T-helper 2 cell treated with Interferon-gamma antibody and Interleukin-4, amounts not matched to agents 5 μg/mL and 100 μg/mL, for 36 hours (primary cell): ENCODE measurements around the gene CRISPLD2.

Experiments used
- DNase-seq: peaks from one replicate; pipeline ENCODE4 v3.0.0; 2021; ENCODE audit warnings: low spot score
- H3K27ac Mint-ChIP-seq: one replicate; pipeline ENCODE4 v1.8.0; 2021; ENCODE audit warnings: mild to moderate bottlenecking, mixed read lengths
- H3K27me3 Mint-ChIP-seq: one replicate; pipeline ENCODE4 v1.8.0; 2021; ENCODE audit warnings: low read depth, mixed read lengths
- H3K36me3 Mint-ChIP-seq: one replicate; pipeline ENCODE4 v1.8.0; 2021; ENCODE audit warnings: low read depth, mixed read lengths
- H3K4me1 Mint-ChIP-seq: one replicate; pipeline ENCODE4 v1.8.0; 2021; ENCODE audit warnings: low read depth, mixed read lengths
- H3K4me3 Mint-ChIP-seq: one replicate; pipeline ENCODE4 v1.8.0; 2022; ENCODE audit warnings: mild to moderate bottlenecking, moderate library complexity, mixed read lengths
- H3K9me3 Mint-ChIP-seq: one replicate; pipeline ENCODE4 v1.8.0; 2021; ENCODE audit warnings: mixed read lengths

Gene CRISPLD2

DNA sequence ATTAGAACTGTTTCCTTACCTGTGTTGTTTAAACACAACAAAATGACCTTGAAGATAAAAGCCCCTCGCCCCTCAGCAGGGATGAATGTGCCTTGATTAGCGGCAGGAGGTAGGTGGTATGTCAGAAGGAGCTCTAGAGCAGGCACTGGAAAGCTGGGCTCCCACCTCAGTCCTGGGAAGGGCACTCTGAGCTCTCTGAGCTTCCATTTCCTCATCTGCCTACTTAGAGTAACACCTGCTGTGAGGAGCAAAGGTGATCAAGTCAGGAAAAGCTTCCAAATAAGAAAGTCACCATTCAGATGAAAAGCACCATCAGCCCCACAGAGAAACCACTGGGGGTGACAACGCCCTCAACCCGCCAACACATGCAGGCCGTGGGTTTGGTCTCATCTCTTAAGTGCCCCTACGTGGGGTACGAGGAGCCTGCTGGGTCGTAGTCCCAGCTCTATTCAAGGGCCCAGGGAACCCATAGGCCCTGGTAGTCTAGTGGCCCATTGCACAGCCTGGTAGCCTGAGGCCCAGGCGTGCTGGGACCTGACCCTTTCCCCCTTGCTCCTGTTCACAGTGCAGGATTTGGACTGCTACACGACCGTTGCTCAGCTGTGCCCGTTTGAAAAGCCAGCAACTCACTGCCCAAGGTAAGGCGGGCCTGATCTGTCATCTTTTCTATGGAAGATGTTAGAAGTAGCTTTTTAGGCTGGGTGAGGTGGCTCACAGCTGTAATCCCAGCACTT is 57.3 kb downstream of the CRISPLD2 start:
- no peak for DNase-seq
- H3K9me3 Mint-ChIP-seq, result no peaks in the 10 kb centered on the region
- no peaks in the 10 kb centered on the region for H3K36me3 Mint-ChIP-seq
- H3K27ac Mint-ChIP-seq, result no peak overlapping the region
- no peaks in the 10 kb centered on the region for H3K4me1 Mint-ChIP-seq
- no peak overlapping the region for H3K4me3 Mint-ChIP-seq
- H3K27me3 Mint-ChIP-seq, result no peaks in the 10 kb centered on the region

DNA sequence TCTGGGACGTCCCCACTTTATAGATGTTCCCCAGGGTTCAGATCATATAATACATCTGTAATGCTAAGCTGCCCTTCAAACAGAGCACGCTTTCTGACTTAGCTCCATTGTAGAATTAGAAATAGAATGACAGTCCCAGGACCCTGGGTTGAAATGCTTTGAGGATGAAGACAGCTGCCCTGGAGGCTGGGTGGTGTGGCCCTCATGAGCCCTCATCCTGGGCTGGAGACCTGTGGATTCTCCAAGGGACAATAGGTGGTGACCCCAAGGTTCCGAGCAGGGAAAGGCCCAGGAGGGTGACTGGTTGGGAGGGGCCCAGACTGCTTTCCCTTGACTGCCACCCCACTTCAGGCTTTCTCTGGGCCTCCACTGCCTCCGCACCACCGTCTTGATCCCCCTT is 59.0 kb downstream of the CRISPLD2 start:
- H3K27me3 Mint-ChIP-seq, result no peaks in the 10 kb centered on the region
- no peak overlapping the region for H3K27ac Mint-ChIP-seq
- H3K4me1 Mint-ChIP-seq, result no peaks in the 10 kb centered on the region
- H3K4me3 Mint-ChIP-seq, result no peak overlapping the region
- H3K9me3 Mint-ChIP-seq, result no peaks in the 10 kb centered on the region
- H3K36me3 Mint-ChIP-seq, result no peaks in the 10 kb centered on the region
- DNase-seq, result no peak

DNA sequence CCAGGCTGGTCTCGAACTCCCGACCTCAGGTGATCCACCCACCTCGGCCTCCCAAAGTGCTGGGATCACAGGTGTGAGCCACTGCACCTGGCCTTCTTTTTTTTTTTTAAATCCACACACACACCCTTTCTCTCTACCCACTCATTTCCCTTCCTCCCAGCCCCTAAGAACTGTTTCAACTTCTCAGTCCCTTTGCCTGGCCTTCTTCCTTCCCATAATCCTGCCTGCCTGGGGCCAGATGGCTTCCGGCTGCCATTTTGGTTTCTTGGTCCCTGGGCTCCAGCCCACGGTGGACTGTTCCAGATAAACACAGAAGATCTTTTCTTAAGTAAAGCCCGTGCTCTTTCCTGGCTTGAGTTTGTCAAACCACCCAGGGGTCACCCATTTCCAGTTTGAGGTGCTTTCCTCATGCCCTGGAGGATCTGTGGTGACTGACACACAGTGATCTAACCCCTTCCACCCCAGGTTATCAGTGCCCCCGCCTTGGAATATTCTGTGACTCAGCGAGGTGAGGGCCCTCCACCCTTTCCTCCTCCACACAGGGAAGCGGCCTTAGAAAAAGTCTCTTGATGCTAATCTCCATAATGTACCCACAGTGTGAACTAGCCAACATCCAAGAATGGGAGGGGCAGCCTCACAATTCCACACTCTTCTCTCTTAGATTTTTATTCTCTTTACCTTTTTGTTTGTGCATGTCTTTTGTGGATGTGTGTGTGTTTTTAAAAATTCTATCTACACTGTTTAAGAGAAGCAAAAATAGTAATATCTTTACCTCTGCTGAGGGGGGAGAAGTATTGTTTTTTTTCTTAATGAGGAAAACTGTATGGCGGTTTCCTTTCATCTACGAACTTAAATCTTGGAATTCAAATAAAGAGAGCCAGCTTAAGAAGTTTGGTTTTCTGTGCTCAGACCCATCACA is 60.0 kb downstream of the CRISPLD2 start:
- Mint-ChIP-seq H3K4me1 (peaks cover 4% of the 10 kb centered on the region), H3K4me3 (no peak overlapping the region), H3K9me3 (no peaks in the 10 kb centered on the region), H3K27me3 (peaks cover 2% of the 10 kb centered on the region), H3K27ac (no peak overlapping the region), H3K36me3 (no peaks in the 10 kb centered on the region)
- DNase-seq, result no peak

DNA sequence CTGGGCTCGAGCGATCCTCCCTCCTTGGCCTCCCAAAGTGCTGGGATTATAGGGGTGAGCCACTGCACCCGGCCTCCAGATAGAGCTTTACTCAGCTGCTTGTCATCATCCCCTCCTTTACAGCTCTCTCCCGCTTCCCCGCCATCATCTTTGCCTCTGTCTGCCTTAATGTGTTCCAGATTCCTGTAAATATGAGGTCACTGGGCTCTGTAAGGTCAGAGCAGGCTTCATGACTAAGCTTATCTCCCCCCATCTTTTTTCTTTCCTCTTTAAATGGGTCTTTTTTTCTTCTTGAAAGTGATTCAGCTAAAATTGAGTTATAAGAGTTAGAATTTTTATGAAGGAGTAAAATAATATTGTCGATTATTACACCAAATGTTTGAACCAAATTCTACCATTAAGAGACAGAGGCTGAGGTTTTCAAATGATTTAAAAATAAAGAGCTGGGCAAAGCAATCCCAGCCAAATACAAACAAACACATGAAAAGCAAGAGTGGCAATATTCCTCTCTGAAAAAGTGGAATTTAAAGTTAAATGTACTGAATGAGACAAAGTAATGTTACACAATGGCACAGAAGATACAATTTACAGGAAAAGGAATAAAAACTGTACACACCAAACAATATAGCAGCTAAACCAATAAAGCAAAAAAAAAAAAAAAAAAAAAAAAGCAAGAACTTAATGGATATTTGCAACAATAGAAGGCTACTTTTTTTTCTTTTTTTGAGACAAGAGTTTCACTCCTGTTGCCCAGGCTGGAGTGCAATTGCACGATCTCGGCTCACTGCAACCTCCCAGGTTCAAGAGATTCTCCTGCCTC is 62.1 kb downstream of the CRISPLD2 start:
- peaks cover 6% of the 10 kb centered on the region for H3K27me3 Mint-ChIP-seq
- no peak for DNase-seq
- H3K9me3 Mint-ChIP-seq, result no peaks in the 10 kb centered on the region
- H3K27ac Mint-ChIP-seq, result no peak overlapping the region
- H3K4me1 Mint-ChIP-seq, result peaks cover 6% of the 10 kb centered on the region
- no peaks in the 10 kb centered on the region for H3K36me3 Mint-ChIP-seq
- H3K4me3 Mint-ChIP-seq, result no peak overlapping the region

DNA sequence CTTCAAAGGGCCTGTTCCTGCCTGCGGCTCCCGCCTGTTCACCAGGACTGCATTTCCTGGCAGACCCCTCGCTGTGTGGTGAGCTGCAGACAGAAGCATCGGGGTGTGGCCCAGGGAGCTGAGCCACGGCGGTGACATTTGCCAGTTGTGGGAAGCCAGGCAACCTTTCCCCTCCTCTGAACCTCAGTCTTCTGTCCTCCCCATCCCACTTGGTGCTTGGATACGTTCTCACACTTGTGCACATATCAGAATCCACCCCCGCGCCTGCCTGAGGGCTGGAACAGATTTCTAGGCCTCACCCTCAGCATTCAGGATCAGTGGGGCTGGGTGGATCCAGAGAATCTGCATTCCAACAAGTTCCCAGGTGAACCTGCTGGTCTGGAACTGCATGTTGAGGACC is 63.5 kb downstream of the CRISPLD2 start:
- Mint-ChIP-seq H3K9me3 (no peaks in the 10 kb centered on the region), H3K36me3 (no peaks in the 10 kb centered on the region), H3K27ac (no peak overlapping the region), H3K4me1 (peaks cover 6% of the 10 kb centered on the region), H3K4me3 (no peak overlapping the region), H3K27me3 (peaks cover 6% of the 10 kb centered on the region)
- no peak for DNase-seq

DNA sequence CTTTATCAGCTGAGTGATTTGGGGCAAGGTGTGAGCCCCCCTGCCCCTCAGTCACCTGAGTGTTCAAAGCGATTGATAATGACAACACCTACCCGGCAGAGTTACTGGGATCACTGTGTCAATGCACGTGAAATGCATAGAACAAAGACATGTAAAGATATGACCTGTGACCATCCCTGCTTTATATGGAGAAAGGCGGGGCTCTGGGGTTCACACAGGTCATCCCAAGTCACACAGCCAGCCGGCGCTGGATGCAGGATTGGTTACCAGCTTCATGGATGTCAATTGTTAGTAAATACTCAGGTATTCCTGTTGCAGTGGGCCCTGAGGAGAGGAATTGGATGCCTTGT is 64.4 kb downstream of the CRISPLD2 start:
- Mint-ChIP-seq H3K27ac (no peak overlapping the region), H3K9me3 (no peaks in the 10 kb centered on the region), H3K4me3 (no peak overlapping the region), H3K36me3 (no peaks in the 10 kb centered on the region), H3K4me1 (peaks cover 6% of the 10 kb centered on the region), H3K27me3 (peaks cover 6% of the 10 kb centered on the region)
- no peak for DNase-seq

DNA sequence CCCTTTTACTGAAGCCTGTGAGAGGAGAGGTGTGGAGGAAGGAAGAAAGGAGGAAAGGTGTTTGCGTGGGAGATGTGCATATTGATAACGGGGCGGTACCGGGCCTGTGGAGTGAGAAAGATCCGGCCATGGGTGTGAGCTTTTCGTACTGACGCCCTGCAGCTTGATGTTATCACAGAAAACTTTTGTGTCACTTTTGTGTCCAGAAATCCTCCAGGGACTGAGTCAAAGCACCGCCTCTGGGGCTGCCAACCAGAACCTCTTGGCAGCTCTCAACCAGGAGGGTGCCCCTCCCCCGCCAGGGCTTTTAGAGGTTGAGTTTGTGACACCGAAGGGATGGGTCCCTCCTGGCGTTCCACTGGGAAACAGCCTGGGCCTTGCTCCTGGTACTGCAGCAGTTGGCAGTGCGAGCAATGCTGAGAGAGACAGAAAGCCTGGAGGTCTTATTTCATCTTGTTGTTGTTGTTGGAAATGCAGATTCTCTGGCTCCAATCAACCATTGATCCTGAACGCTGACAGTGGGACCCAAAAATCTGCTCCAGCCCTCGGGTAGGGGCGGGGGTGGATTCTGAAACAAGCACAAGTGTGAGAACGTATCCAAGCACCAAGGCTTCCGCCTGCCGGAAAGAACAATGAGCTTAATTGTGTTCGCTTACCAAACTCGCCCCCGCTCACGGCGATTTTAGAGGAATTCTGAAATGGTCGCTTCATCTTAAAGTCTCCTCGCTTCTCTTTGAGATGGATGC is 65.0 kb downstream of the CRISPLD2 start:
- Mint-ChIP-seq H3K27me3 (peaks cover 6% of the 10 kb centered on the region), H3K27ac (no peak overlapping the region), H3K4me3 (no peak overlapping the region), H3K36me3 (no peaks in the 10 kb centered on the region), H3K9me3 (no peaks in the 10 kb centered on the region), H3K4me1 (peaks cover 6% of the 10 kb centered on the region)
- no peak for DNase-seq

DNA sequence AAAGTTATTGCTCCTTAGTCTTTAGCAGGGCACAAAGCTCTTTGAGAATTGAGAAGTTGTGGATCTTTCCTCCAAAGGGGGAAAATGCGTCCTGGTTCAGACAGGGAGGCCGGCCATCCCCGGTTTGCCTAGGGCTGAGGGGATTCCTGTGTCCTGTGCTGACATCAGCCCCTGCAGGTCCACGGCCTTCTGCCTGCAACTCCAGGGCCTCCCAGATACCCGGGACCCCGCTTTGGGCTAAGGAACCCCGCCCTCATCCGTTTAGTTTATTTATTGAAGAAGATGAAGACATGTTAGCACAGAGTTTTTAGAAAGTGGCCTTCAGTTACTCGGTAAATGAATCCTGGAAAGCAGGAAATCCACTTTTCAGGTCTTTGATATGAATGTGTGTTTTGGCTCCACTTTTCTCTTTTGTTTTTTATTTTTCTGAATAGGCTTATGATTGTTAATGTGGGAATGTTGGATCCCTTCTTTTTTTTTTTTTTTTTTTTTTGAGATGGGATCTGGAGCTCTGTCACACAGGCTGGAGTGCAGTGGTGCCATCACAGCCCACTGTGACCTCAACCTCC is 65.6 kb downstream of the CRISPLD2 start:
- no peaks in the 10 kb centered on the region for H3K36me3 Mint-ChIP-seq
- H3K9me3 Mint-ChIP-seq, result no peaks in the 10 kb centered on the region
- H3K4me1 Mint-ChIP-seq, result peaks cover 6% of the 10 kb centered on the region
- peaks cover 6% of the 10 kb centered on the region for H3K27me3 Mint-ChIP-seq
- H3K4me3 Mint-ChIP-seq, result no peak overlapping the region
- DNase-seq, result no peak
- H3K27ac Mint-ChIP-seq, result no peak overlapping the region

DNA sequence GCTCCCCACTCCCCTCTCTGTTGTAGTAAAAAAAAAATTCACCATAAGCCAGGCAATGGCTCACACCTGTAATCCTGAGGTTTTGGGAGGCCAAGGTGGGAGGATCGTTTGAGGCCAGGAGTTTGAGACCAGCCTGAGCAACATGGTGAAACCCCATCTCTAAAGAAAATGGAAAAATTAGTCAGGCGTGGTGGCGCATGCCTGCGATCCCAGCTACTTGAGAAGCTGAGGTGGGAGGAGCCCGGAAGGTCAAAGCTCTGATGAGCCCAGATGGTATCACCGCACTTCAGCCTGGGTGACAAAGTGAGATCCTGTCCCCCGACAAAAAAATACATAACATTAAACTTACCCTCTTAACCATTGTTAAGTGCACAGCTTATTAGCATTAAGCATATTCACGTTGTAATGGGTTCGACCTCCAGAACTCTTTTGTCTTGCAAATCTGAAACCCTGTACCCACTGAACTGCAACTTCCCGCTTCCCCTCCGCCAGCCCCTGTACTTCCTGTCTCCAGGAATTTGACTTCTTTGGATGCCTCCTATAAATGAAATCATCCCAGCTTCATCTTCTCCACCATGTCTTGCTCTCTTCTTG is 66.8 kb downstream of the CRISPLD2 start:
- no peaks in the 10 kb centered on the region for H3K9me3 Mint-ChIP-seq
- no peak for DNase-seq
- H3K27me3 Mint-ChIP-seq, result peaks cover 6% of the 10 kb centered on the region
- H3K27ac Mint-ChIP-seq, result no peak overlapping the region
- H3K4me1 Mint-ChIP-seq, result peaks cover 6% of the 10 kb centered on the region
- no peaks in the 10 kb centered on the region for H3K36me3 Mint-ChIP-seq
- no peak overlapping the region for H3K4me3 Mint-ChIP-seq

DNA sequence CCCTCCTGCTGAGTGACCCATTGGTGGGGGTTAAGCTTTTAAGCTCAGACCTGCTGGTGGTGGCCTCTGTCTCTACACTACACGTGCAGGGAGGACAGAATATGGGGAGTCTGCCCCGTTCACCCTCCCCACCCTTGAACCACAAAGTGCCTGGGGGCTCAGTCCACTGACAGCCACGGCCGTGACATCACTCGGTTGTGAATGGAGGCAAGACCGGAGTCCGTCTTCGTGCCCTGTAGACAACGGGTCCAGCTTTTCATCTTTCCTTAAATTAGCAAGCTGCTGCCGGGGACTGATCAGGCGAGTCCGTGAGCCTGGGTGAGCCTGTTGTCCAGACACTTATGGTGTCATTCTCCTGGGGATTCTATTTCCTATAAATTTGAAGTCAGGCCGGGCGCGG is 67.4 kb downstream of the CRISPLD2 start:
- Mint-ChIP-seq H3K27me3 (peaks cover 6% of the 10 kb centered on the region), H3K27ac (no peak overlapping the region), H3K36me3 (no peaks in the 10 kb centered on the region), H3K9me3 (no peaks in the 10 kb centered on the region), H3K4me3 (no peak overlapping the region), H3K4me1 (peaks cover 6% of the 10 kb centered on the region)
- DNase-seq, result no peak

DNA sequence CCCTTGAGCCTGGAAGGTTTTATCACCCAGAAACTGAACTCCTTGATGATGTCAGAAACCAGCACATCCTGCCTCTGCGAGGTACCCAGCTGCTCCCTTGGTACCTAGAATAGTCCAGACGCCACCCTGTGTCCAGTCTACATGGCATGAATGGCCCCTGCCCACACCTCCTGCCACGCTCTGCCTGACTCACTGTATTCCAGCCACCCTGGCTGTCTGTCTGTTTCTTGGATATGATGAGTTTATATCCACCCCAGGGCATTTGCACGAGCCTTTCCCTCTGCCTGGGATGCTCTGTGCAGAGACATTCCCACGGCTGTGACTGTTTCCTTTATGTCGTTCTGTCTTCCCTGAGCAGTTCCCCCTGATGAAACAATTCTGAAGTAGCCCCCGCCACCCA is 68.7 kb downstream of the CRISPLD2 start:
- Mint-ChIP-seq H3K4me1 (peaks cover 6% of the 10 kb centered on the region), H3K9me3 (no peaks in the 10 kb centered on the region), H3K36me3 (no peaks in the 10 kb centered on the region), H3K27ac (no peak overlapping the region), H3K4me3 (no peak overlapping the region), H3K27me3 (peaks cover 6% of the 10 kb centered on the region)
- no peak for DNase-seq

DNA sequence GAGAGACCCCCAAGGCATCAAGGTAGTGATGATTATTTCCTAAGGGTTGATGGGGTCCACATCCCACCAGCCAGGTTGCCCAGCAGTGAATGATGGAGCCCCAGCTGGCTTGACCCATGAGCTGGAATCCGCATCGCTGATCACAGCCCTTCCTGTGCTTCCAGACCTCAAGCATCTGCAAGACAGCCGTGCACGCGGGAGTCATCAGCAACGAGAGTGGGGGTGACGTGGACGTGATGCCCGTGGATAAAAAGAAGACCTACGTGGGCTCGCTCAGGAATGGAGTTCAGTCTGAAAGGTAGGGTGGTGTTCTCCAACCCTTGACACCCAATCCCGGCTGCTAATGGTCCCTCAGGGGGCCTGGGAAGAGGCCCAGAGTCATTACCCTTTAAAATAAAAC is 69.3 kb downstream of the CRISPLD2 start:
- peaks cover 6% of the 10 kb centered on the region for H3K4me1 Mint-ChIP-seq
- no peak overlapping the region for H3K4me3 Mint-ChIP-seq
- H3K9me3 Mint-ChIP-seq, result no peaks in the 10 kb centered on the region
- H3K27me3 Mint-ChIP-seq, result peaks cover 6% of the 10 kb centered on the region
- H3K36me3 Mint-ChIP-seq, result no peaks in the 10 kb centered on the region
- no peak for DNase-seq
- H3K27ac Mint-ChIP-seq, result no peak overlapping the region

DNA sequence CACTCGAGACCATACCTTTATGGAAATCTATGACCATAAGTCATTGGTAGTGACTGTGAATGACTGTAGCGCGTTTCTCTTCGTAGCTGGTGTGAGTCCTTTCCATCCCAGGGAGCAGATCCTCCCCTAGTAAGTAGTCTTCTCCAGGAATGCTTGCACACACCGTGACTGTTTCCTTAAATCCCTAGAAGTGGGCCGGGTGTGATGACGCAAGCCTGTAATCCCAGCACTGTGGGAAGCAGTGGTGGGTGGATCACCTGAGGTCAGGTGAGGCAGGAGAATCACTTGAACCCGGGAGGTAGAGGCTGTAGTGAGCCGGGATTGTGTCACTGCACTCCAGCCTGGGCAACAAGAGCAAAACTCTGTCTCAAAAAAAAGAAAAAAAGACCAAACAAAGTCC is 70.6 kb downstream of the CRISPLD2 start:
- Mint-ChIP-seq H3K4me3 (no peak overlapping the region), H3K27me3 (peaks cover 4% of the 10 kb centered on the region), H3K27ac (no peak overlapping the region), H3K36me3 (no peaks in the 10 kb centered on the region), H3K9me3 (no peaks in the 10 kb centered on the region), H3K4me1 (no peaks in the 10 kb centered on the region)
- DNase-seq, result no peak
